B cell (primary cell): Measurements from ENCODE around the gene SERPINA4.

Source experiments
- EZH2 ChIP-seq: IDR thresholded peaks from 2 replicates; pipeline ENCODE4 v1.6.1; 2012; ENCODE audit warnings: borderline replicate concordance, low read depth, mild to moderate bottlenecking, moderate library complexity, low read length; ENCODE audit not compliant: insufficient read depth, poor library complexity, severe bottlenecking
- TF ChIP-seq, protein P1 (sequence below): fragments of 200-600 bp; IDR thresholded peaks from one replicate; pipeline ENCODE4 v1.8.0; 2022; ENCODE audit warnings: antibody characterized with exemption, mild to moderate bottlenecking

DNA sequence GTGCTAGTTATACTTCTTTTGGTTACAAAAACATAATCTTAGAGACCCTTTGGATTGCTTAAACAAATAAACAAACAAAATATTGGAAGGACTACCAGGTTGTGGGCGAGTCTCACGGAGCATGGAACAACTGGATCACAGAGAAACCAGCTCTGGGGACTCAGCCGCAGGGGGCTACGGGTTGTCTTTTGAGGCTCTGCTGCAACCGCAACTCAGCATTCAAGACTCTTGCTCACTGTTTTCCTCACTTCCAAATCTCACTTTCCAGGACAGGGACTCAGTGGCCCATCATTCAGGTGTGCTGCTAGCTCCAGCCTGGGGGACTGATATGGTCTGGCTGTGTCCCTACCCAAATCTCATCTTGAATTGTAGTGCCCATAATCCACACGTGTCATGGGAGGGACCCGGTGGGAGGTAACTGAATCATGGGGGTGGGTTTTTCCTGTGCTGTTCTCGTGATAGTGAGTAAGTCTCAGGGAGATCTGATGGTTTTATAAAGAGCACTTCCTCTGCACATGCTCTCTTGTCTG is 14.0 kb upstream of the SERPINA4 start:
- TF ChIP-seq, protein P1, sequence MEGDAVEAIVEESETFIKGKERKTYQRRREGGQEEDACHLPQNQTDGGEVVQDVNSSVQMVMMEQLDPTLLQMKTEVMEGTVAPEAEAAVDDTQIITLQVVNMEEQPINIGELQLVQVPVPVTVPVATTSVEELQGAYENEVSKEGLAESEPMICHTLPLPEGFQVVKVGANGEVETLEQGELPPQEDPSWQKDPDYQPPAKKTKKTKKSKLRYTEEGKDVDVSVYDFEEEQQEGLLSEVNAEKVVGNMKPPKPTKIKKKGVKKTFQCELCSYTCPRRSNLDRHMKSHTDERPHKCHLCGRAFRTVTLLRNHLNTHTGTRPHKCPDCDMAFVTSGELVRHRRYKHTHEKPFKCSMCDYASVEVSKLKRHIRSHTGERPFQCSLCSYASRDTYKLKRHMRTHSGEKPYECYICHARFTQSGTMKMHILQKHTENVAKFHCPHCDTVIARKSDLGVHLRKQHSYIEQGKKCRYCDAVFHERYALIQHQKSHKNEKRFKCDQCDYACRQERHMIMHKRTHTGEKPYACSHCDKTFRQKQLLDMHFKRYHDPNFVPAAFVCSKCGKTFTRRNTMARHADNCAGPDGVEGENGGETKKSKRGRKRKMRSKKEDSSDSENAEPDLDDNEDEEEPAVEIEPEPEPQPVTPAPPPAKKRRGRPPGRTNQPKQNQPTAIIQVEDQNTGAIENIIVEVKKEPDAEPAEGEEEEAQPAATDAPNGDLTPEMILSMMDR, result no peak
- TF ChIP-seq EZH2, result no peak
